ENCODE results near the gene OLIG2. TPM values are rescaled to one million over a fixed set of nuclear protein-coding genes. Genes with fewer than 3 reads are reported as not detected.

OLIG2 gene
- total RNA-seq, 1 experiment from 2014 or later, result 0.79 TPM

DNA sequence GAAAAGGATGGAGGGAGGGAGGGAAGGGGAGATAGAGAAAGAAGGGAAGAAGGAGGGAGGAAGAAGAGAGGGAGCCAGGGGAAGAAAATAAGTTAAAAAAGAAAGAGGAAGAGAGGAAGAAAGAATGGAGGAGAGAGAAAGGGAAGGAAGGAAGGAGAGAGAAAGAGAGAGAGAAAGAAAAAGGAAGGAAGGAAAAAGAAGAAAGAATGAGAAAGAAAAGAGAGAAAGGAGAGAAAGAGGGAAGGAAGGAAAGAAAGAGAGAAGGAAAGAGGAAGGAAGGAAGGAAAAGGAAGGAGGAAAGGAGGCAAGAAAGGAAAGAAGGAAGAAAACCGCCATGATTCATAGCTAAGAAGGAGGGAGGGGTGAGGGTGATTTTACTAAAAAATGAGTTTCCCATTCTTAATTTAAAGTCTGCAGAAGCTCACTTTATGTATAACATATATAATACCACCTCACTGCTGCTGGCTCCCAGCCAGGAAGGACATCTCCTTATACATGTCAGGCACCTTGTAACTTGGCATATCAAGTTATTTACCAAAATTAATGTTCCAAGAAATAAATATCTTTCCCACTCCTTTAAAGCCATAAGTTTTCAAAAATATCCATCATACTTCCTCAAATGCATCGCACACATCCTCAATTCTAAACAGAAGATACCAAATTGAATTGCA is 46.0 kb upstream of the OLIG2 start (continued):
- TF ChIP-seq, protein P1, sequence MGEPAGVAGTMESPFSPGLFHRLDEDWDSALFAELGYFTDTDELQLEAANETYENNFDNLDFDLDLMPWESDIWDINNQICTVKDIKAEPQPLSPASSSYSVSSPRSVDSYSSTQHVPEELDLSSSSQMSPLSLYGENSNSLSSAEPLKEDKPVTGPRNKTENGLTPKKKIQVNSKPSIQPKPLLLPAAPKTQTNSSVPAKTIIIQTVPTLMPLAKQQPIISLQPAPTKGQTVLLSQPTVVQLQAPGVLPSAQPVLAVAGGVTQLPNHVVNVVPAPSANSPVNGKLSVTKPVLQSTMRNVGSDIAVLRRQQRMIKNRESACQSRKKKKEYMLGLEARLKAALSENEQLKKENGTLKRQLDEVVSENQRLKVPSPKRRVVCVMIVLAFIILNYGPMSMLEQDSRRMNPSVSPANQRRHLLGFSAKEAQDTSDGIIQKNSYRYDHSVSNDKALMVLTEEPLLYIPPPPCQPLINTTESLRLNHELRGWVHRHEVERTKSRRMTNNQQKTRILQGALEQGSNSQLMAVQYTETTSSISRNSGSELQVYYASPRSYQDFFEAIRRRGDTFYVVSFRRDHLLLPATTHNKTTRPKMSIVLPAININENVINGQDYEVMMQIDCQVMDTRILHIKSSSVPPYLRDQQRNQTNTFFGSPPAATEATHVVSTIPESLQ (CRISPR knock-in tag; IDR thresholded peaks at IDR 0.05), result no peak
- TF ChIP-seq, protein P2, sequence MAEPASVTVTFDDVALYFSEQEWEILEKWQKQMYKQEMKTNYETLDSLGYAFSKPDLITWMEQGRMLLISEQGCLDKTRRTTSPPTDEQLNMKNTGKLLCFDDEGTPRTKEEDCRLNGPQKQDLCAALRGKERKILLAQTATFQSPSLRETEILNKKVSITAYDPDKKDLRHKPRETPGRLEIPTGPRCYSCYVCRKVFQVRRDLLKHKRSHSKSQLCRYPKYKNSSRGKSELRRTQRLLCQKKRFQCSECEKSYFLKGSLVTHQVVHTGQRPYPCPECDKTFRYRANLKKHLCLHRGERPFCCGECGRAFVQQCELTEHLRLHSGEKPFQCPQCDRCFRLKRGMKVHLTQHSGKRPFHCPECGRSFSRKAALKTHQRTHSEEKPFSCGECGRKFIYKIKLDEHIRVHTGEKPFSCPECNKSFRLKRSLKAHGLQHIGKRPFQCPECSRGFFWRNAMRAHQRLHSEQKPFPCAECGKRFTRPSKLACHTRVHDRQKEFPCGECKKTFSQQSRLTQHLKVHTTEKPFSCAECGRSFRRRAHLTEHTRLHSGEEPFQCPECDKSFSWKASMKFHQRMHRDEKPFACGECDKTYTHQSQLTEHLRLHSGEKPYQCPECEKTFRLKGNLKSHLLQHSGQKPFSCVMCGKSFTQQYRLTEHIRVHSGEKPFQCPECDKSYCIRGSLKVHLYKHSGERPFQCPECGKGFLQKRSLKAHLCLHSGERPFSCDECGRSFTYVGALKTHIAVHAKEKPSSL (CRISPR knock-in tag; conservative IDR thresholded peaks at IDR 0.05), result no peak
- TF ChIP-seq ZNF263 (CRISPR knock-in tag; IDR thresholded peaks at IDR 0.05; ENCODE audit: low read depth), result no peak
- no peak for TF ChIP-seq MXD4 (CRISPR knock-in tag; IDR thresholded peaks at IDR 0.05; ENCODE audit: borderline replicate concordance)
- no peak for TF ChIP-seq MYBL2 (CRISPR knock-in tag; IDR thresholded peaks at IDR 0.05)
- TF ChIP-seq, protein P3, sequence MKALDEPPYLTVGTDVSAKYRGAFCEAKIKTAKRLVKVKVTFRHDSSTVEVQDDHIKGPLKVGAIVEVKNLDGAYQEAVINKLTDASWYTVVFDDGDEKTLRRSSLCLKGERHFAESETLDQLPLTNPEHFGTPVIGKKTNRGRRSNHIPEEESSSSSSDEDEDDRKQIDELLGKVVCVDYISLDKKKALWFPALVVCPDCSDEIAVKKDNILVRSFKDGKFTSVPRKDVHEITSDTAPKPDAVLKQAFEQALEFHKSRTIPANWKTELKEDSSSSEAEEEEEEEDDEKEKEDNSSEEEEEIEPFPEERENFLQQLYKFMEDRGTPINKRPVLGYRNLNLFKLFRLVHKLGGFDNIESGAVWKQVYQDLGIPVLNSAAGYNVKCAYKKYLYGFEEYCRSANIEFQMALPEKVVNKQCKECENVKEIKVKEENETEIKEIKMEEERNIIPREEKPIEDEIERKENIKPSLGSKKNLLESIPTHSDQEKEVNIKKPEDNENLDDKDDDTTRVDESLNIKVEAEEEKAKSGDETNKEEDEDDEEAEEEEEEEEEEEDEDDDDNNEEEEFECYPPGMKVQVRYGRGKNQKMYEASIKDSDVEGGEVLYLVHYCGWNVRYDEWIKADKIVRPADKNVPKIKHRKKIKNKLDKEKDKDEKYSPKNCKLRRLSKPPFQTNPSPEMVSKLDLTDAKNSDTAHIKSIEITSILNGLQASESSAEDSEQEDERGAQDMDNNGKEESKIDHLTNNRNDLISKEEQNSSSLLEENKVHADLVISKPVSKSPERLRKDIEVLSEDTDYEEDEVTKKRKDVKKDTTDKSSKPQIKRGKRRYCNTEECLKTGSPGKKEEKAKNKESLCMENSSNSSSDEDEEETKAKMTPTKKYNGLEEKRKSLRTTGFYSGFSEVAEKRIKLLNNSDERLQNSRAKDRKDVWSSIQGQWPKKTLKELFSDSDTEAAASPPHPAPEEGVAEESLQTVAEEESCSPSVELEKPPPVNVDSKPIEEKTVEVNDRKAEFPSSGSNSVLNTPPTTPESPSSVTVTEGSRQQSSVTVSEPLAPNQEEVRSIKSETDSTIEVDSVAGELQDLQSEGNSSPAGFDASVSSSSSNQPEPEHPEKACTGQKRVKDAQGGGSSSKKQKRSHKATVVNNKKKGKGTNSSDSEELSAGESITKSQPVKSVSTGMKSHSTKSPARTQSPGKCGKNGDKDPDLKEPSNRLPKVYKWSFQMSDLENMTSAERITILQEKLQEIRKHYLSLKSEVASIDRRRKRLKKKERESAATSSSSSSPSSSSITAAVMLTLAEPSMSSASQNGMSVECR (CRISPR knock-in tag; IDR thresholded peaks at IDR 0.05; ENCODE audit: borderline replicate concordance), result no peak
- no peak for TF ChIP-seq RORB (CRISPR knock-in tag; IDR thresholded peaks at IDR 0.05)
- TF ChIP-seq FOXJ3 (CRISPR knock-in tag; IDR thresholded peaks at IDR 0.05; ENCODE audit: borderline replicate concordance), result no peak
- no peak for TF ChIP-seq ESRRA (CRISPR knock-in tag; IDR thresholded peaks at IDR 0.05; ENCODE audit: borderline replicate concordance)
- no peak for TF ChIP-seq ZNF396 (CRISPR knock-in tag; IDR thresholded peaks at IDR 0.05; ENCODE audit: borderline replicate concordance)
- TF ChIP-seq, protein P4, sequence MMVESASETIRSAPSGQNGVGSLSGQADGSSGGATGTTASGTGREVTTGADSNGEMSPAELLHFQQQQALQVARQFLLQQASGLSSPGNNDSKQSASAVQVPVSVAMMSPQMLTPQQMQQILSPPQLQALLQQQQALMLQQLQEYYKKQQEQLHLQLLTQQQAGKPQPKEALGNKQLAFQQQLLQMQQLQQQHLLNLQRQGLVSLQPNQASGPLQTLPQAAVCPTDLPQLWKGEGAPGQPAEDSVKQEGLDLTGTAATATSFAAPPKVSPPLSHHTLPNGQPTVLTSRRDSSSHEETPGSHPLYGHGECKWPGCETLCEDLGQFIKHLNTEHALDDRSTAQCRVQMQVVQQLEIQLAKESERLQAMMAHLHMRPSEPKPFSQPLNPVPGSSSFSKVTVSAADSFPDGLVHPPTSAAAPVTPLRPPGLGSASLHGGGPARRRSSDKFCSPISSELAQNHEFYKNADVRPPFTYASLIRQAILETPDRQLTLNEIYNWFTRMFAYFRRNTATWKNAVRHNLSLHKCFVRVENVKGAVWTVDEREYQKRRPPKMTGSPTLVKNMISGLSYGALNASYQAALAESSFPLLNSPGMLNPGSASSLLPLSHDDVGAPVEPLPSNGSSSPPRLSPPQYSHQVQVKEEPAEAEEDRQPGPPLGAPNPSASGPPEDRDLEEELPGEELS (CRISPR knock-in tag; IDR thresholded peaks at IDR 0.05), result no peak

DNA sequence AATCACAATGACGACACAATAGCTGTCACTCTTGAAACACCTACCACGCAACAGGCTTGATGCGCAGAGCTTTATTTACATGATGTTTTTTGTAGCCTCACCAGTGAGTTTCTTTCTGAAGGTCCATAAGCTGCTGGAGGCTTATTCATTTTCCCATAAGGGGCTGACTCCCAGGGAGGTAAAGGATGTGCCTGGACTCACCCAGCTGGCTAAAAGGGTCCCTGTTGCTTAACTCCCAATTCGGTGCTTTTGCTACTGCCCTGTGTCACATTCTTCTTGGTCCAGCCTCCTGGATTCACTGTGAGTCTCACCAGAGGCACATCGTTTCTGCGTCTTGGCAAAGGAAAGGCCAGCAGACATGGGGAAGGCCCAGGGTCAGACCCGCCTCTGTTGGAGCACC is 44.6 kb upstream of the OLIG2 start:
- Mint-ChIP-seq H3K4me1 (peaks cover 21% of the 10 kb centered on the region), H3K36me3 (no peaks in the 10 kb centered on the region), H3K9me3 (no peaks in the 10 kb centered on the region), H3K27me3 (ENCODE audit: low read depth) (no peaks in the 10 kb centered on the region), H3K4me3 (no peak overlapping the region), H3K27ac (no peak overlapping the region)
- CTCF ChIA-PET, result interaction anchor here (0.7 kb wide), 1 partner anchor 41 kb away, joined by 5 read pairs; no protein-coding TSS in a partner anchor
- TF ChIP-seq, protein P5, sequence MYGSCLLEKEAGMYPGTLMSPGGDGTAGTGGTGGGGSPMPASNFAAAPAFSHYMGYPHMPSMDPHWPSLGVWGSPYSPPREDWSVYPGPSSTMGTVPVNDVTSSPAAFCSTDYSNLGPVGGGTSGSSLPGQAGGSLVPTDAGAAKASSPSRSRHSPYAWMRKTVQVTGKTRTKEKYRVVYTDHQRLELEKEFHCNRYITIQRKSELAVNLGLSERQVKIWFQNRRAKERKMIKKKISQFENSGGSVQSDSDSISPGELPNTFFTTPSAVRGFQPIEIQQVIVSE (CRISPR knock-in tag; IDR thresholded peaks at IDR 0.05; ENCODE audit: borderline replicate concordance), result no peak
- TF ChIP-seq SOX15 (CRISPR knock-in tag; IDR thresholded peaks at IDR 0.05), result no peak
- TF ChIP-seq IRF2 (CRISPR knock-in tag; IDR thresholded peaks at IDR 0.05; ENCODE audit: borderline replicate concordance, low read depth), result no peak
- no peak for TF ChIP-seq ZNF263 (CRISPR knock-in tag; IDR thresholded peaks at IDR 0.05; ENCODE audit: low read depth)
- no peak for TF ChIP-seq TEAD1 (CRISPR knock-in tag; IDR thresholded peaks at IDR 0.05)
- ATAC-seq (no peak), DNase-seq (ENCODE audit: low spot score) (no peak)
- POLR2A ChIA-PET, result no interaction called here
